Heart left ventricle (tissue), 13 donors: Measurements from ENCODE around the gene COLGALT1.

ENCODE experiments used
- CTCF ChIP-seq, 12 donors: fragments of 200-600 bp; sonication (generic) in 4 of 12; IDR thresholded peaks; one replicate each; pipeline versions ENCODE4 v1.5.0 to v1.8.0; 2018 to 2022; ENCODE audit warnings: antibody characterized with exemption in 12 of 12, mild to moderate bottlenecking in 5 of 12
- POLR2A ChIP-seq, 2 donors: fragments of 450-650 bp; IDR thresholded peaks; one replicate each; pipeline ENCODE4 v1.6.1; 2017; ENCODE audit warnings: antibody characterized with exemption in 2 of 2, mild to moderate bottlenecking in 2 of 2, moderate library complexity in 2 of 2
- donor health status: ischemic (EF 13 %, LVEDD 7.1; RV severe dilation, severe dysfunction).
- donor health status: DM: no; HTN: yes; CAD: no.
- donor health status: DM: no; HTN: no; CAD: no.
- donor health status: ischemic (EF 25% LVEDD 6.9; RV normal size, moderate dysfunction).
- donor health status: ischemic (EF 25% LVEDD 5.7; RV mildly dilated, moderate dysfunction).
- donor health status: ischemic (EF 35%, LVEDD 5.7; RV mildly dilated, moderate dysfunction).
- donor health status: nonischemic (EF 11% LVEDD 7.7; RV severe dilation, severe dysfunction).
- donor health status: DM: yes; HTN: yes; CAD: no.
- donor health status: PGD.
- donor health status: ischemic (EF 29% LVEDD 5.4; RV normal size, mild dysfunction).
- donor health status: nonischemic (EF 23%, LVEDD 6.1; RV moderate dilation, normal function).

GRCh38 chr19:17620696-17621095 is 65.2 kb downstream of the COLGALT1 start:
- TF ChIP-seq POLR2A (IDR thresholded peaks at IDR 0.05): no peak
- TF ChIP-seq CTCF (IDR thresholded peaks at IDR 0.05): no peak
